A549 treated with RU486 at 1 μM for 4 hours (cell line): Measurements from ENCODE around the gene LMBR1L. TPM values are rescaled to one million over a fixed set of nuclear protein-coding genes. Genes with fewer than 3 reads are reported as not detected.

Source experiments
- total RNA-seq: library from RNA; stranded (reverse); fragments of 200-300 nt; extraction: Qiagen RNA extraction; gene quantifications from 5 replicates; pipeline ENCODE4 v1.2.3, GENCODE V29; 2022; ENCODE audit warnings: low read depth

Gene LMBR1L
- 11.4 to 17.1 TPM (median 12.8 TPM) in 5 replicates for total RNA-seq

GRCh38 chr12:49110464-49111155 is at the start of gene LMBR1L:
LMBR1L (minus strand) TSS chr12:49110847; CDS start chr12:49110555, 292 bp downstream.

GRCh38 chr12:49131051-49131893 is 20.6 kb upstream of the LMBR1L start, which contains the start of gene TUBA1B:
TUBA1B (minus strand) TSS chr12:49131395; CDS start chr12:49131300, 95 bp downstream.

GRCh38 chr12:49094160-49094974 is 16.3 kb downstream of the LMBR1L start, which contains the start of gene DHH:
DHH (minus strand) TSS chr12:49094801; CDS start chr12:49094512, 289 bp downstream.

GRCh38 chr12:49069507-49070346 is 40.9 kb downstream of the LMBR1L start, which contains the start of gene RHEBL1:
RHEBL1 (minus strand) TSS chr12:49069979; CDS start chr12:49069785, 194 bp downstream.

GRCh38 chr12:49060237-49061156 is 50.1 kb downstream of the LMBR1L start, which contains the start of gene KMT2D:
KMT2D (minus strand) TSS chr12:49060794; CDS start chr12:49055324, 5,470 bp downstream.

Other genes starting within 250 kb of the LMBR1L start
- gene RND1, start 245.0 kb downstream of the LMBR1L start, total RNA-seq, result 14.4 to 21.8 TPM (median 15.8 TPM) in 5 replicates
- 49.2 to 63.3 TPM (median 55.4 TPM) in 5 replicates for gene FKBP11, start 185.4 kb downstream of the LMBR1L start, total RNA-seq
- 117 to 163 TPM (median 155 TPM) in 5 replicates for gene ARF3, start 153.4 kb downstream of the LMBR1L start, total RNA-seq
- gene WNT10B, start 139.1 kb downstream of the LMBR1L start, total RNA-seq, result 1.9 to 2.8 TPM (median 2.5 TPM) in 5 replicates
- 0.18 TPM in 1 of 5 replicates, not detected in the others for gene WNT1, start 132.5 kb downstream of the LMBR1L start, total RNA-seq
- 0.66 to 0.97 TPM (median 0.81 TPM) in 5 replicates for gene DDN, start 111.5 kb downstream of the LMBR1L start, total RNA-seq
- 38.9 to 46.2 TPM (median 40.0 TPM) in 5 replicates for gene PRKAG1, start 92.1 kb downstream of the LMBR1L start, total RNA-seq
- gene KMT2D, start 50.1 kb downstream of the LMBR1L start, total RNA-seq, result 32.5 to 45.5 TPM (median 37.9 TPM) in 5 replicates
- 4.9 to 6.1 TPM (median 5.7 TPM) in 5 replicates for gene RHEBL1, start 40.9 kb downstream of the LMBR1L start, total RNA-seq
- not detected in 5 replicates for gene DHH, start 16.0 kb downstream of the LMBR1L start, total RNA-seq
- 2,173 to 2,599 TPM (median 2,319 TPM) in 5 replicates for gene TUBA1B, start 20.5 kb upstream of the LMBR1L start, total RNA-seq
- gene TUBA1A, start 78.2 kb upstream of the LMBR1L start, total RNA-seq, result 152 to 191 TPM (median 180 TPM) in 5 replicates
- 1,723 to 2,076 TPM (median 1,814 TPM) in 5 replicates for gene TUBA1C, start 154.2 kb upstream of the LMBR1L start, total RNA-seq
- 0.82 to 1.7 TPM (median 0.91 TPM) in 5 replicates for gene PRPH, start 184.3 kb upstream of the LMBR1L start, total RNA-seq
- gene TROAP, start 212.4 kb upstream of the LMBR1L start, total RNA-seq, result 83.7 to 108 TPM (median 90.5 TPM) in 5 replicates
- gene C1QL4, start 226.3 kb upstream of the LMBR1L start, total RNA-seq, result 3.4 to 6.1 TPM (median 5.5 TPM) in 5 replicates
- gene DNAJC22, start 236.0 kb upstream of the LMBR1L start, total RNA-seq, result 17.9 to 22.7 TPM (median 21.7 TPM) in 5 replicates